Measurements from ENCODE around the gene KCNK18. TPM values are rescaled to one million over a fixed set of nuclear protein-coding genes. Genes with fewer than 3 reads are reported as not detected.
"Not testable (repeated sequence)": the region's sequence is repeated elsewhere in the genome, so short reads cannot be mapped to it uniquely, and the experiment has no call there.

KCNK18 gene
- total RNA-seq, 1 donor, result not detected

DNA sequence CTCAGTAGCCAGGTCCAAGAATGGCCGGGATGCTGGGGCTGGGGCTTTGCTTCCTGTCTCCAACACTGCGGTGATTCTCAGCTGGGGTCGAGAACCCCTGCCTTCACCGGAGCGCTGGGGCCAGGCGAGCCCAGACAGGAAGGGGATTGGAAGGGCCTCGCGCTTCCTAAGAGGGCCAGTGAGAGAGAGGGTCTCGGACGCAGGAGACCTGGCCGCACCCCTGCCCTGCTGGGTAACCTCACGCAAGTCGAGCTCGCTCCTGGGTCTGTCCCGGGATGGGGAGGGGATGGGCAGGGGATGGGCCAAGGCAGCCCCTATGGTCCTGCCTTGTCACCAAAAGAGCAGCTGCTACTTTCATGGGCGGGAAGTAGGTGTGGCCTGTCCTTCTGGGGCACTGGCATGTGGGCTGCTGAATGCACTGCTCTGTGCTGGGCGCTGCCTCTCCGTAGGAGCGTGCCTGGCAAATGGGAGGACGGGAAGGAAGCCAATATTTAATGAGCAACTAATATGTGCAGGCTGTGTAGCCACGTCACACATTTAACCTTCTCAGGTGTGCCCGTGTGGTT, 20.0 kb downstream of the KCNK18 start:
- DNase-seq (ENCODE audit: low read depth in 2 of 3, low spot score in 2 of 3), result peak in 1 of 3 donors; percentile 64

DNA sequence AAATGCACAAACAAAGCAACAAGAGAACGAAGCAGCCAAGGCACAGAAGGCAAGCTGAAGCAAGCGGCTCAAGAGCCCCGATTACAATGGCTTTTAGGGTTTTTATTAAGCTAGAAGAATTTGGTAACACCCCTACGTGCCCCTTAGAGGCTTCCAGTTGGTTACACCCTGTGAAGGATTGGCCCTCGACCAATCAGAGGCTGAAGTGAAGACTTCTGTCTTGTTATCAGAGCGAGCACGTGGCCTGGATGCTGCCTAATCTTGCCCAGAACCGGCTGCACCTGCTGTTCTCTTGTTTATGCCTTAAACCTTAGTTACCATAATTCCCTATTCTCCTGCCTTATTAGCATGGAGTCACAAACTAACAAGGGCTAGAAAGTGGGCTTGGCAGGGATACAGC, 21.4 kb downstream of the KCNK18 start:
- peak in 1 of 3 donors; percentile 47 for DNase-seq (ENCODE audit: low read depth in 2 of 3, low spot score in 2 of 3)

DNA sequence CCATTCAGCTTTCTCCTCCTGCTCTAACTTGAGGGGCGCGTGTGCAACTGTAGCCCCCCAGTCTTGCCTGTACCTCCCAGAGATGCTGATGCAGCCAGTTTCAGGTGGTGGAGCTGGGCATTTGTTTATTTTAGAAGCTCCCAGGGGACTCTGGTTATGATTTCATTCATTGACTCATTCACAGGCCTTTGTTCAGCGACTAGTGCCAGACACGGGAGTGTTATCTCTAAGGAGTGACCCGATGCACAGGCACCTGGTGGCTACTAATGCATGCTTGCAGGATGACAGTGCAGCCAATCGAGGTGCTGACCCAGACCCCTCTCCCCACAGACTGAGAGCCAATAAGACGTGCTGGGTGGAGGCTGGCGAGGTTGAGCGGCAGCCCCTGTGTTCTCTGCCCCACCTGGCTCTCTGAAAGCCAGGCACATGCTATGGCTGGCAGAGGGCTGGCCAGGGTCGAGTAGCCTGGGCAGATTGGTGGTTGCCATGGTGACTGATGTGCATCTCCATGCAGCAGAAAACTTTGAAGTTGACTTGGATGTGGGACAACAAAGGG, 23.9 kb downstream of the KCNK18 start:
- no peak for DNase-seq (ENCODE audit: low read depth in 2 of 3, low spot score in 2 of 3)

DNA sequence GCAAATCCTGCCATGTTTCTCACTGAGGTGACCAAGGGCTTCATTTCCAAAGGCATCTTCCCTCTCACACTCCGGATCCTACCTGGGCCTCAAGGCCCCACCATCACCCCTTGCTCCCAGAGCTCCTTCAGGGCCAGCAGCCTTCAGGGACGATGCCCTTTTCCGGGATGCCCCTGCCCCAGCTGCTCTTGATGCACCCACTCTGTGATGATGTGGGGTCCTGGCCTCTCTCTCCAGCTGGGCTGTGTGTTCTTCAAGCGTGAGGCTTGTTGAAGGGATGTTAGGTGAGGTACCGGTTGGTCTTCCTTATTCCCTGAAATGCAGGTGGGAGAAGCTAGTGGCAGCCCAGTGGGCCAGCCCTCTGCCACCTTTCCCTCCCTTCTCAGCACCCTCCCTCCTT, 25.3 kb downstream of the KCNK18 start:
- no peak for DNase-seq (ENCODE audit: low read depth in 2 of 3, low spot score in 2 of 3)

DNA sequence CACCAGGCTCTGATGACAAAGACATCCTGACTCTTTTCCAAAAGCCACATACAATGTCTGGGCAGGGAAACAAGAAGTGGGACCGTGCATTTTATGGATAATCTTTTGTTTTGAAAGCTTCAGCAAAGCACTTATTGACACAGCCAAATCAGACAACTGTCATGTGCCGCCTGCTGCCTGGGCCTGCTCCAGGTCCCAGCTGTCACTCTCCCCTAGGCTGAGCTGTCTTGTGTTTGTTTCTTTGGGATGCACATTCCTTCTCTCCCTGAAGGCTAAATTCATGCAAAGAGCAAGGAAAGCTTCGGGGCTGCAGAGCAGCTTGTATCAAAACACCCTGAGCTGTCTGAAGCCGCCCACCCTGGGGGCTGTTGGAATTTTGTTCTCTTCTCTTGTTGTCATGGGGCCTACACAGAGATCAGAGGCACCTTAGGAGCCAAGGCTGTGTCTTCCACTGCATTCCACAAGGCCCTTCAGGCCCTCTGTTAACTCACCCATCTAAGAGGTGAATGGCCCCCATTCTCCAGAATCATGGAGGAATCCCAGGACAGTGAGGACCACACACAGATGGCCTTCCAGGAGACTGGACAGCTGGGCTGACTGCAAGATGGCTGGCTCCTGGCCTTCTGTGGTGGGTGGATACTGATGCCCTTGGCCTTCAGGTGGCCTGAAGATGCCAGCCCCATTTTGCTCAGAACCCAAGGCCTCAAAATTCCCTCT, 25.8 kb downstream of the KCNK18 start:
- no peak for DNase-seq (ENCODE audit: low read depth in 2 of 3, low spot score in 2 of 3)

DNA sequence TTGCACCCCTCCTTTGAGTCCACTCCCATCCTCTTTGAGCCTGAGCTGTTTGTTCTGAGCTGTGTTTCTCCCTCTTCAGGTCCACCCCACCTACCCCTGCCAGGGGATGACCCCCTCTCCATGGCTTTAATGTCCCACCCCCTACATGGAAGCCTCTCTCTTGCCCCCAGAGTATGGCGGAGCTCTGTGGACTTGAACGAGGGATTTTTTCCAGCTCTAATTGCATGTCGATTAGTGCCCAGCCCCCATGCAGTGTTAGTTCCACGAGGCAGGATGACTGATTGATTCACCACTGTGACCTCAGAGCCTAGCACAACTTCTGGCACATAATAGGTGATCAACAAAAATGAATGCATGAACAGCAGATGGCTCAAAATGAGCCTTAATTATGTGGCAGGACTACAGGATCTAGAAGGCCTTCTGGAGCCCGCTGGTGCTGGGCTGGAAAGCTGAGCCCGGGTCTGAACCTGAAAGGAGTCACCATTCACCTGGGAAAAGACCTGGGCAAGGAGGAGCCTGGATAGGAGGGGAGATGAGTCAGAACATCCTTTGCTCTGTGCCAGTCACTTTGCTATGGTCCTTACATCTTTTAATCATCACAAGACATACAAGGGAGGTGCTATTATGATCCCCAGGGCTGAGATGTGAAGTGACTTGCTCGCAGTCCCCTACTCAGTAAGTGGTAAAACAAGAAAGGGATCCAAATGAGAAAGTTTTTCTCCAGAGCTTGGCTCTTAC, 26.6 kb downstream of the KCNK18 start:
- no peak for DNase-seq (ENCODE audit: low read depth in 2 of 3, low spot score in 2 of 3)

DNA sequence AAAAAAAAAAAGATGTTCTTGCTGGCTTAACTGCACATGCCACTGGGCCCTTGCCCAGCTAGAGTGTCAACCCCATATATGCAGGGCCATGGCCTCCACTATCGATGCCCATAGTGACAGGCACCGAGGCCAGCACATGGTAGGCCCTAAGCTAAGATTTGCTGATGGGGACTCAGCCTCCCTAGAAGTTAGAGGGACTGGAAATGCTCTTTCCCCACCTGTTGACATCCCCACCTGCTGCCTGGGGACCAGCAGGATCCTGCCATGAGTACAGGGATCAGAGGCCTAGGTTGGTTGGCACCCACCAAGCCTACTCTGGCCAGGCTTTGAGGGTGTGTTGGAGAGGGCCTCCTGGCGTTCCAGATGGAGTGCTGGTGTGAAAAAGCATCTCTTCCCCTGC, 27.6 kb downstream of the KCNK18 start:
- no peak for DNase-seq (ENCODE audit: low read depth in 2 of 3, low spot score in 2 of 3)

DNA sequence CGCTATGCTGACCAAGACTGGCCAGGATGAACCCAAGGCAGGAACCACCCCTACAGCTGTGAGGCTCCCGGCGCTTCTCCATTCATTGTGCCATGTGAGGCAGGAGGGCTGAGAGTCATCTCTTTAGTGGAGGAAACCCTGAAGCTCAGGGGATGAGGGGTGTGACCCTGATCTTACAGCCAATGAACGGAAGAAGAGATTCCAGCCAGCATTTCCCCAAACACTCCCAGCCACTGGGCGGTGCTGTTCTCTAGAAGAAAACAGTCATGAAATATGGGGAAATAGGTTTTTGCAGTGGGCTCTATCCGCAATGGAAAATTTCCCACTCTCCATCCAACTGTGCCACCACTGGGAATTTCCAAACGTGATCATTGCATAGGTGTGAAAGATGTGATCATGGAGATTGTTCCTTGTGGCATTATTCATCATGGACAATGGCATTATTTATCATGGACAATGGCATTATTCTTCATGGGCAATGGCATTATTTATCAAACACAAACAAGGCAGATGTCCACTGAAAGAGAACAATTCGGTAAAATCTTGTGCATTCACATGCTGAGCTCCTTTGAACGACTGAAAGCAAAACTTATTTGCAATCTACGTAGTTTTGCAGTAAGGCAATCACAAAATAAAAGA, 29.6 kb downstream of the KCNK18 start:
- peak in 2 of 3 donors; percentile 60 to 80 for DNase-seq (ENCODE audit: low read depth in 2 of 3, low spot score in 2 of 3)

DNA sequence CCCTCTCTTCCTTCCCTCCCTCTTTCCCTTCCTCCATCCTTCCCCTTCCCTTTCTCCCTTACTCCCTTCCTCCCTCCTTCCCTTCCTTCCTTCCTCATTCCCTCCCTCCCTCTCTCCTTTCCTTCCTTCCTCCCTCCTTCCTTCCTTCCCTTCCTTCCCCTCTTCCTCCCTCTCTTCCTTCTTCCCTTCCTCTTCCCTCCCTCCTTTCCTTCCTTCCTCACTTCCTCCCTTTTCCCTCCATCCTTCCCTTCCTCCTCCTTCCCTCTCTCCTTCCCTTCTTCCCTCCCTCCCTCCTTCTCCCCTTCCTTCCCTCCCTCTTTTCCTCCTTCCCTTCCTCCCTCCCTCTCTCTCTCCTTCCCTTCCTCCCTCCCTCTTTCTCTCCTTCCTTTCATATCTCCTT, 30.9 kb downstream of the KCNK18 start:
- no peak for DNase-seq (ENCODE audit: low read depth in 2 of 3, low spot score in 2 of 3)

DNA sequence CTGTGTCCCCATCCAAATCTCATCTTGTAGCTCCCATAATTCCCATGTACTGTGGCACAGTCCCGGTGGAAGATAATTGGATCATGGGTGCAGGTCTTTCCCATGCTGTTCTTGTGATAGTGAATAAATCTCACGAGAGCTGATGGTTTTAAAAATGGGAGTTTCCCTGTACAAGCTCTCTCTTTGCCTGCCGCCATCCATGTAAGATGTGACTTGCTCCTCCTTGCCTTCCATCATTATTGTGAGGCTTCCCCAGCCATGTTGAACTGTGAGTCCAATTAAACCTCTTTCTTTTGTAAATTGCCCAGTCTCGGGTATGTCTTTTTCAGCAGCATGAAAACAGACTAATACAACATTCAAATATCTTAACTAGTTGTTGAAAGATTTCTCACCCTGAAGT, 32.8 kb downstream of the KCNK18 start:
- not testable (repeated sequence) for DNase-seq (ENCODE audit: low read depth in 2 of 3, low spot score in 2 of 3)

DNA sequence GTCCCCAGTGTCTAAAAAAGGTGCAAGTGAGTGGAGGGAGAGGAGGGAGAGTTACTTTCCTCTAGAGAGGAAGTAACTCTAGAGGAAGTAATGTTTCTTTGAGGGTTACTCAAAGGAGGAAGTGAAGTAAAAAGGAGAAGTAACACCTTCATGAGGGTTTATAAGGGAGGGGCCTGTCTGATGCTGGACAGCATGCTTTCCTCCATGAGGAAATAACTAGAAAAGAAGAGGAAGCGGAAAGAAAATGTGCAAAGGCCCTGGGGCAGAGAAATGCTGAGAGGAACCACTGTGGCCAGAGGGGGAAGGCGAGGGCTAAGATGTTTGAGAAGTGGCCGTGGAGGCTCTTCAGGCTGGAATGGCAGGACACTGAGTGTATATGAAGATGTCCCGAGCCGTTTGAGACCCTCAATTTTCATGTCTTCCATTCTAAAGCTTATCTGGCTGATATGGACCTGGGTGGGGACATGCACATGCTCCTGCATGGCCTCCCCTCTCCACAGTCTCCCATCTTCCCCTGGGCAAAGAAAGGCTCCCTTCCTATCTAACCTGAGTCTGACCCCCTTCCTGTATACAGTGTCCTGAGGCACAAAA, 40.2 kb downstream of the KCNK18 start:
- peak in 2 of 3 donors; percentile 41 to 77 for DNase-seq (ENCODE audit: low read depth in 2 of 3, low spot score in 2 of 3)

DNA sequence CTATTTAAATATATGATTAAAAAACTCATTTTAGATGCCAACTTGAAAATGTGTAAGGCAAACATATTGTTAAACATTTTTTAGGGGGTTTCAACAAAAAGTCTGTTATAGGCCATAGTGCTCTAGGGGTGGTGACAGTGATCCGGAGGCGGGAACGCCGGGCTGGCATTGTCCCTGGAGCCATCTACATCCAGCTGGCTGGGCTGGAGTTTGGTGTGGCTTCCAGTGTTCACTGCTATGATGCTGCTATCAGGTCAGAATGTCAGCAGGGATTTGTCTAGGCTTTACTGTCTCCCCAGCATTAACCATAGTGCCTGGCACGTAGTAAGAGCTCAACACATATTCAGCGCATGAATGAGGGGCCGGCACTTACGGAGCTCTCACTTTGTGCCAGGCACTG, 41.8 kb downstream of the KCNK18 start:
- DNase-seq (ENCODE audit: low read depth in 2 of 3, low spot score in 2 of 3), result no peak

DNA sequence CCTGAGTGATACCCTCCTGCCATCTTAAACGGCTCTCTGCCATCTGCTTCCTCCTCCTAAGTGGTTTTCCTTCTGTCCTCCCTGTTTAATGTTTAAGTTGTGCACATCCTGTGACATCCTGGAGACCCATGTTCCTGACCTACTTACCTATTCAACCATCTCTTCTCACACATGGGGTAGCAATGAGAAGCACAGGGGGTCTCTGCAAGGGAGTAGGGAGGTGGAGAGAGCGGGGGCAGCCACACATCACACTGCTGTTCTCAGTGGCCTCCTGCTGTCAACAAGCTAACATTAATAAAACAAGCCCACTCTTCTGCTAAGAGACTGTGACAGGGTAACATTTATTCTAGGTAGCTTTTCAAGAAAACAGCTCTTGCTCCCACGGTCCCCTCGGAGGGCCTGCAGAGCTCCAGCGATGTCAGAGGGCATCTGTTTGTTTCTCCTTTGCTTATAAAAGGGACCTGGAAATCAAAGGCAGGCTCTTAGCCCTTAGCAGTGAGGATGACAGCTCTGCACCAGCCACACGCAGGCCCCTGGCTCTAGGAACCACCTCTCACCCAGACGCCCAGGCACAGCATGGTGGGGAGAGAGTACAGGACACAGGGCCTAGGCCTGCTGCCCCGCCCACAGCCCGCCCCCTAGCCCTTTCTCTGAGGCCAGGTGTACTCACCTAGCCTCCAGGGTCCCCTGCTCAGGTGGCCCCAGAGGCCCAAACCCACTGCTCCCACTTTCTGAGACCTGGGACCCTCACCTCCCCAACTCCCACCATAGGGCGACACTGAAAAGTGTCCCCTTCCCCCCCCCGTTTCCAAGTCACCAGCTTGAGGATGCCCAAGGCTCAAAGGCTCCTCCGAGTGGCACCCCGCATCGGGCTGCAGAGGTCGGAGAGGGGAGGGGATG, 42.7 kb downstream of the KCNK18 start:
- peak in 1 of 3 donors; percentile 40 for DNase-seq (ENCODE audit: low read depth in 2 of 3, low spot score in 2 of 3)

DNA sequence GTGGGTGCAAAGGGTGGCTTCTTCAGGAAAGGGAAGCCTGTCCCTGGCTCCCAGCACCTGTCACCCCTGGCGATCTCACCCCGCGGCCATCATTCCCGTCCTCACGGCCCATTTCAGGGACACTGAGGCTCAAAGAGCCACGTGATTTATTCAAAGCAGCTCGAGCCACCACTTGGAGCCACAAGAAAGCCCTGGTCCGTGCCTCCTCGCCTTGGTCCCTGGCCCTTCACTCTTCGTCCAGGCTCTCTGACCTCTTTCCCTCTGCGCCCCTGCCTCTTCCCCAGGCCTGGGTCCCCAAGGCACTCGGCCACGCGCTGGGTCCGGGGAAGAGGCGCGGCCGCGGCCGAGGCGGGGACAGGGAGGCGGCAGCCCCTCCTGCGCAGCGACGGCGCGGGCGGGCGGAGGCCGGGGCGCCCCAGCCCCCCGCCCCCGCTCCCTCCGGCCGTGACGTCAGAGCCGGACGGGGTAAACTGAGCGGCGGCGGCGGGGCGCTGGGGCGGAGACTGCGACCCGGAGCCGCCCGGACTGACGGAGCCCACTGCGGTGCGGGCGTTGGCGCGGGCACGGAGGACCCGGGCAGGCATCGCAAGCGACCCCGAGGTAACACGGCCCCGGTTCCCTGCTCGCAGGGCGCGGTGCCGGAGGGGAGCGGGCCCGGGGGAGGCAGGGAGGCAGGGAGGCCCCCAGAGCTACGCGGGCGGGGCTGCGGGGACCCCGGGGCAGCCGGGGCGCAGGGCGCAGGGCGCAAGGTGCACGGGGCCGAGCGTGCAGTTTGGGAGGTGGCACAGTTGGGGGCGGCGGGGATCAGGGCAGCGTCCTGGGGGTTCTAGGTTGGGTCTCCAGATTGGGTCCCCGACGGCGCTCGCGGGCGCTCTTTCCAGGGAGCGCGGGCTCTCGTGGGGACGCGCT, 43.6 kb downstream of the KCNK18 start, which contains the start of gene SLC18A2:
TSS of gene SLC18A2 (plus strand) at position 494 of the 909 bp plus-strand sequence. CDS start 580 bp downstream, outside the sequence.
- DNase-seq (ENCODE audit: low read depth in 2 of 3, low spot score in 2 of 3), result peak in 1 of 3 donors; percentile 8

DNA sequence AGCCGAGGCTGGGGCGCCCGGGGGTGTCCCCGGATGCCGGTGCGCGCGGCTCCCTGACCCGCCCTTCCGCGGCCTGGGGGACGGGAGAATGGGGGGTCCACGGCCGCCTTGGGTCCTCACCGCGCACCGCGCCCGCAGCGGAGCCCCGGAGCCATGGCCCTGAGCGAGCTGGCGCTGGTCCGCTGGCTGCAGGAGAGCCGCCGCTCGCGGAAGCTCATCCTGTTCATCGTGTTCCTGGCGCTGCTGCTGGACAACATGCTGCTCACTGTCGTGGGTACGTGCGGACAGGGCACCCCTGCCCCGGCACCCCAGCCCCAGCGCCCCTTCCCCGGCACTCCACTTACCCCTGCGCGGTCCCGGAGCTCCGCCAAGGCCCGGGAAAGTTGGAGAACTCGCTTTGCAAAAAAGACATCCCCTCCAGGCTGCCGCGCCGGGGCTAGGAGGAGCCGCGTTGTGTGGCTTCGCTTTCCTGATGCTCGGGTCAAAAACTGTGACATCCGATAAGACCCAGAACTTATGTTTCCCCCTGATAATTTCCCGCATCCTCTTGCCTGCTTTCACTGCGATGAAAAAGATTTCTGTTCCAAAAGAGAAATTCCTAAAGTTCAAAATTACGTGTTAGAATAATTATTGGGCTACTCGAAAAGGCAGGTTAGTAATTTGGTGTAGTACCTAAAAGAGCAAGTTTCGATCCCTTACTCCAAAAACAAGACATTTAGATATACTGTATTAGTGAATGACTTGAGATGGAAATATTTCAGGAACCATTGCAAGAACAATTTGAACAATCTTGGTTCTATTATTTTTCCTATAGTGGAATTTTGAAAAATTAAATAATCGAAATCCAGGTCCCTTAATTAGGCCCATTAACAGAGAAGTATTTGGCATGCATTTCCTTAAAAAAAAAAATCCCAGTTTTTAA, 44.5 kb downstream of the KCNK18 start:
- DNase-seq (ENCODE audit: low read depth in 2 of 3, low spot score in 2 of 3), result peak in 2 of 3 donors; percentile 51 to 54

DNA sequence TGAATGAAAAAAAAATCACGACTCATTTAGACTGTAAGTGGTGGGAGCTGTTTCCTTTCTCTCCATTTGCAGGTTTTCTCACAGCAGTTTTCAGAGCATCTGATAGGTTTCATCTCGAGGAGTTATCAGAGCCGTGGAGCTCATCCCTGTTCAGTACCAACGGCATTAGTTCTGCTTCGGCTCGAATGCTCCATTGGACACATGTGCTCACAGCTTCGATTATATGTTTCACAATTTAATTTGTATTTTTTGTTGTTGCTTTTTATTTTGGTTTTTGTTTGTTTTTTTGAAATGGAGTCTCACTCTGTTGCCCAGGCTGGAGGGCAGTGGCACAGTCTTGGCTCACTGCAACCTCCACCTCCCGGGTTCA, 45.2 kb downstream of the KCNK18 start:
- no peak for DNase-seq (ENCODE audit: low read depth in 2 of 3, low spot score in 2 of 3)

DNA sequence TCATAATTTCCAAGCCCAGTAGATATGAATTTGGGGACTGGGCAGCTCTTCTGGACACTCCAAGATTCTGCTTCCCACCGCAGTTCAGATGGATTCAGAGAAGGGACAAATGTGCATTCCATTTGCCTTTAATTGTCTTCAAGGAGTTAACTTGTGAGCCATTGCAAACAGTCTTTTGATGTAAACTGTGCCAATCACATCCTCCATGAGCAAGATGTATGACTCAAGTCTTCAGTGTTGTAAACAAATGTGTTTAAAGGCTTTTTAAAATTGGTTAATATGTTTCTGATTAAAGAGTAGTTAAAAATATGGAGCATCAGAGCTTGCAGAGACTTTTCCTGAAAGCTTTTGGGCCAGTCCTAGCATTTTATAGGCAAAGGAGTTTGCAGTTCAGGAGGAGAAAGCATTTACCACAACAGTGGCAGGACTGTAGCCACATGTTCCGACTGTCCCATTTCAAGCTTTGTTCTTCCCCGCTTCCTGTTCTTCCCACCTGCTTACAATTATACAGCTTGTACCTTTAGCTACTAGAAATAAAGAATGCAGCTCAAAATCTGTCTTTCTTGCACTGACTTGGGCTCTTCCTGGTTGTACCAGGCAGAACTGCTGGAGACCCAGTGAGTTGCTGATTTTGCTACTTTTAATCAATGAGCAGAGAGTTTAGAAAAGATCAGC, 49.8 kb downstream of the KCNK18 start:
- DNase-seq (ENCODE audit: low read depth in 2 of 3, low spot score in 2 of 3), result no peak
